ENCODE data around the gene COCH.

COCH gene

GRCh38 chr14:30853946-30854345 is 20.4 kb upstream of the COCH start:
- no peak overlapping the region for H3K27ac ChIP-seq (ENCODE audit: low read depth, low read length)
- no peaks in the 10 kb centered on the region for H3K27me3 ChIP-seq (ENCODE audit: control insufficient read depth in 1 of 2, insufficient read depth in 2 of 2, low read length in 2 of 2)
- H3K36me3 ChIP-seq (ENCODE audit: control insufficient read depth in 1 of 2, insufficient read depth in 2 of 2, low read length in 2 of 2) = no peaks in the 10 kb centered on the region
- H3K9ac ChIP-seq (ENCODE audit: low read depth in 1 of 2, low read length in 2 of 2) = no peak overlapping the region
- H3K9me3 ChIP-seq (ENCODE audit: control insufficient read depth in 1 of 2, low read length in 2 of 2) = no peaks in the 10 kb centered on the region
- no peak overlapping the region for H3K4me3 ChIP-seq (ENCODE audit: low read depth in 1 of 2, low read length in 2 of 2)
- no peaks in the 10 kb centered on the region for H3K4me1 ChIP-seq (ENCODE audit: control insufficient read depth in 1 of 2, insufficient read depth in 2 of 2, low read length in 2 of 2)

- Histone ChIP-seq H3K36me3 (ENCODE audit: control insufficient read depth in 1 of 2, insufficient read depth in 2 of 2, low read length in 2 of 2) (no peaks in the 10 kb centered on the region), H3K27me3 (ENCODE audit: control insufficient read depth in 1 of 2, insufficient read depth in 2 of 2, low read length in 2 of 2) (no peaks in the 10 kb centered on the region), H3K27ac (ENCODE audit: low read depth, low read length) (no peak overlapping the region), H3K9me3 (ENCODE audit: control insufficient read depth in 1 of 2, low read length in 2 of 2) (no peaks in the 10 kb centered on the region), H3K4me1 (ENCODE audit: control insufficient read depth in 1 of 2, insufficient read depth in 2 of 2, low read length in 2 of 2) (no peaks in the 10 kb centered on the region), H3K4me3 (ENCODE audit: low read depth in 1 of 2, low read length in 2 of 2) (no peak overlapping the region), H3K9ac (ENCODE audit: low read depth in 1 of 2, low read length in 2 of 2) (no peak overlapping the region)
These were observed 19.9 kb upstream of the COCH start for GRCh38 chr14:30854492-30854891.

- Histone ChIP-seq H3K27ac (ENCODE audit: low read depth, low read length) (no peak overlapping the region), H3K4me1 (ENCODE audit: control insufficient read depth in 1 of 2, insufficient read depth in 2 of 2, low read length in 2 of 2) (no peaks in the 10 kb centered on the region), H3K9ac (ENCODE audit: low read depth in 1 of 2, low read length in 2 of 2) (no peak overlapping the region), H3K36me3 (ENCODE audit: control insufficient read depth in 1 of 2, insufficient read depth in 2 of 2, low read length in 2 of 2) (no peaks in the 10 kb centered on the region), H3K9me3 (ENCODE audit: control insufficient read depth in 1 of 2, low read length in 2 of 2) (no peaks in the 10 kb centered on the region), H3K4me3 (ENCODE audit: low read depth in 1 of 2, low read length in 2 of 2) (no peak overlapping the region), H3K27me3 (ENCODE audit: control insufficient read depth in 1 of 2, insufficient read depth in 2 of 2, low read length in 2 of 2) (no peaks in the 10 kb centered on the region)
These were observed 18.9 kb upstream of the COCH start for GRCh38 chr14:30855345-30856037.

- H3K36me3 ChIP-seq (ENCODE audit: control insufficient read depth in 1 of 2, insufficient read depth in 2 of 2, low read length in 2 of 2) = no peaks in the 10 kb centered on the region
- H3K9ac ChIP-seq (ENCODE audit: low read depth in 1 of 2, low read length in 2 of 2) = no peak overlapping the region
- peaks cover 0 to 2% of the 10 kb centered on the region in 2 donors for H3K27me3 ChIP-seq (ENCODE audit: control insufficient read depth in 1 of 2, insufficient read depth in 2 of 2, low read length in 2 of 2)
- H3K4me3 ChIP-seq (ENCODE audit: low read depth in 1 of 2, low read length in 2 of 2) = no peak overlapping the region
- H3K27ac ChIP-seq (ENCODE audit: low read depth, low read length) = no peak overlapping the region
- no peaks in the 10 kb centered on the region for H3K4me1 ChIP-seq (ENCODE audit: control insufficient read depth in 1 of 2, insufficient read depth in 2 of 2, low read length in 2 of 2)
- no peaks in the 10 kb centered on the region for H3K9me3 ChIP-seq (ENCODE audit: control insufficient read depth in 1 of 2, low read length in 2 of 2)
These were observed 13.2 kb upstream of the COCH start for GRCh38 chr14:30861200-30861599.

- Histone ChIP-seq H3K4me3 (ENCODE audit: low read depth in 1 of 2, low read length in 2 of 2) (no peak overlapping the region), H3K27me3 (ENCODE audit: control insufficient read depth in 1 of 2, insufficient read depth in 2 of 2, low read length in 2 of 2) (peaks cover 0 to 2% of the 10 kb centered on the region in 2 donors), H3K9ac (ENCODE audit: low read depth in 1 of 2, low read length in 2 of 2) (no peak overlapping the region), H3K27ac (ENCODE audit: low read depth, low read length) (no peak overlapping the region), H3K36me3 (ENCODE audit: control insufficient read depth in 1 of 2, insufficient read depth in 2 of 2, low read length in 2 of 2) (no peaks in the 10 kb centered on the region), H3K4me1 (ENCODE audit: control insufficient read depth in 1 of 2, insufficient read depth in 2 of 2, low read length in 2 of 2) (no peaks in the 10 kb centered on the region), H3K9me3 (ENCODE audit: control insufficient read depth in 1 of 2, low read length in 2 of 2) (no peaks in the 10 kb centered on the region)
These were observed 9.4 kb upstream of the COCH start for GRCh38 chr14:30864934-30865333.

GRCh38 chr14:30868736-30869135 is 5.6 kb upstream of the COCH start:
- H3K4me3 ChIP-seq (ENCODE audit: low read depth in 1 of 2, low read length in 2 of 2) = no peak overlapping the region
- H3K4me1 ChIP-seq (ENCODE audit: control insufficient read depth in 1 of 2, insufficient read depth in 2 of 2, low read length in 2 of 2) = peaks cover 0 to under 1% of the 10 kb centered on the region in 2 donors
- H3K9me3 ChIP-seq (ENCODE audit: control insufficient read depth in 1 of 2, low read length in 2 of 2) = no peaks in the 10 kb centered on the region
- peaks cover 12 to 17% of the 10 kb centered on the region in 2 donors for H3K27me3 ChIP-seq (ENCODE audit: control insufficient read depth in 1 of 2, insufficient read depth in 2 of 2, low read length in 2 of 2)
- no peak overlapping the region for H3K27ac ChIP-seq (ENCODE audit: low read depth, low read length)
- H3K9ac ChIP-seq (ENCODE audit: low read depth in 1 of 2, low read length in 2 of 2) = no peak overlapping the region
- H3K36me3 ChIP-seq (ENCODE audit: control insufficient read depth in 1 of 2, insufficient read depth in 2 of 2, low read length in 2 of 2) = no peaks in the 10 kb centered on the region

GRCh38 chr14:30869551-30870155 is 4.7 kb upstream of the COCH start:
- Histone ChIP-seq H3K9ac (ENCODE audit: low read depth in 1 of 2, low read length in 2 of 2) (no peak overlapping the region), H3K4me1 (ENCODE audit: control insufficient read depth in 1 of 2, insufficient read depth in 2 of 2, low read length in 2 of 2) (peaks cover 0 to 4% of the 10 kb centered on the region in 2 donors), H3K27ac (ENCODE audit: low read depth, low read length) (no peak overlapping the region), H3K27me3 (ENCODE audit: control insufficient read depth in 1 of 2, insufficient read depth in 2 of 2, low read length in 2 of 2) (peaks cover 16 to 25% of the 10 kb centered on the region in 2 donors), H3K9me3 (ENCODE audit: control insufficient read depth in 1 of 2, low read length in 2 of 2) (no peaks in the 10 kb centered on the region), H3K36me3 (ENCODE audit: control insufficient read depth in 1 of 2, insufficient read depth in 2 of 2, low read length in 2 of 2) (no peaks in the 10 kb centered on the region), H3K4me3 (ENCODE audit: low read depth in 1 of 2, low read length in 2 of 2) (no peak overlapping the region)

GRCh38 chr14:30872602-30873001 is 1.8 kb upstream of the COCH start:
- Histone ChIP-seq H3K27me3 (ENCODE audit: control insufficient read depth in 1 of 2, insufficient read depth in 2 of 2, low read length in 2 of 2) (peaks cover 38 to 44% of the 10 kb centered on the region in 2 donors), H3K27ac (ENCODE audit: low read depth, low read length) (no peak overlapping the region), H3K4me1 (ENCODE audit: control insufficient read depth in 1 of 2, insufficient read depth in 2 of 2, low read length in 2 of 2) (peaks cover 0 to 12% of the 10 kb centered on the region in 2 donors), H3K9me3 (ENCODE audit: control insufficient read depth in 1 of 2, low read length in 2 of 2) (no peaks in the 10 kb centered on the region), H3K4me3 (ENCODE audit: low read depth in 1 of 2, low read length in 2 of 2) (no peak overlapping the region), H3K9ac (ENCODE audit: low read depth in 1 of 2, low read length in 2 of 2) (no peak overlapping the region), H3K36me3 (ENCODE audit: control insufficient read depth in 1 of 2, insufficient read depth in 2 of 2, low read length in 2 of 2) (no peaks in the 10 kb centered on the region)

- Histone ChIP-seq H3K36me3 (ENCODE audit: control insufficient read depth in 1 of 2, insufficient read depth in 2 of 2, low read length in 2 of 2) (no peaks in the 10 kb centered on the region), H3K9me3 (ENCODE audit: control insufficient read depth in 1 of 2, low read length in 2 of 2) (no peaks in the 10 kb centered on the region), H3K4me3 (ENCODE audit: low read depth in 1 of 2, low read length in 2 of 2) (peak overlapping the region; percentile 60 to 66), H3K4me1 (ENCODE audit: control insufficient read depth in 1 of 2, insufficient read depth in 2 of 2, low read length in 2 of 2) (peaks cover 0 to 12% of the 10 kb centered on the region in 2 donors), H3K27ac (ENCODE audit: low read depth, low read length) (no peak overlapping the region), H3K27me3 (ENCODE audit: control insufficient read depth in 1 of 2, insufficient read depth in 2 of 2, low read length in 2 of 2) (peaks cover 41 to 44% of the 10 kb centered on the region in 2 donors), H3K9ac (ENCODE audit: low read depth in 1 of 2, low read length in 2 of 2) (no peak overlapping the region)
These were observed 845 bp upstream of the COCH start for GRCh38 chr14:30873308-30874119.
